GM03348 (cell line): Measurements from ENCODE around the gene GADL1.

Experiments
- DNase-seq: peaks from one replicate; pipeline ENCODE4 v3.0.0; 2012; ENCODE audit warnings: low spot score

Gene GADL1

DNA sequence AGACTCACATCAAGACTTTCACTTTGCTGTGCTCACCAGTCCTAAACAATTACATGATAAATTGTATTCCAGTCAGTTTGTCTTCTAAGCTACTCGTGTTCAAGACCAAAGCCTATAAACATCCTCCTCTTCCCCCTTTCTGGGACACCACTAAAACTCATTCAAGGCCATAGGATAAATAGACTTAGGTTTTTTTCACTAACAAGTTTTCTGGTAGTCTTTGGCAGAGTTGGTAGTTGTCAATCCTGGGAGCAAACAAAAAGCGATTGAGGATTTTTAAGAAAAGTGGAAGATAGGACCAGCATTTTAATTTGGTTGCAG lies 173.2 kb downstream of the GADL1 start:
- DNase-seq = no peak

DNA sequence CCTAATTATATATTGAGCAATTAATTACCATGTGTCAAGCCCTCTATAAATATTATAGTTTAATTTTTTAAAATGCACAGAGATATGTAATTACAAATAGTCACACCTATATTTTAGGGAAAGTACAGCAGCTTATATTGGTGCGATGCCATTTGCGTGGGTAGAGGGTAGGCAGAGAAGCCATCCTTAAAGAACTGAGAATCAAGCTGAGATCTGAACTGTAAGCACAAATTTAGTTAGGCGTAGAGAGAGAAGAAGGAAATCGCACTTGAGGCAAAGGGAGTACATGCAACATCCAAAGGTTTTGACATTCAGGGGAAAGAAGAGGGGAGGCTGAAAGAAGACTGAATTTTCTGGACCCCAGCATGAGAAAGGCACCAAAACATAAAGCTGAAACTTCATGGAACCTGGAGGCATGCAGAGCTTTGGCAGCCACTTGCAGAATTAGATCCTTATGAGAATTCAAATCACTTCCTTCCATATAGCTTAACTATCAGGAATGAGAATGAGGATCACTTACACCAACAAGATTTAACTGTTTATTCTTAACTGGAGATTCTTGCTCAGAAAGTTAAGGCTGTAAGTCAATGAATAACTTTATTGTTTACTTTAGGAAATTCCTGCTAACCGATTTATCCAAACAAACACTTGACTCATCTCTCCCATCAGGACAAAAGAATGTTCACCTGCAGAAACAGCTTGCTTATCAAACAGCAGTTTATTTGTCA lies 173.7 kb downstream of the GADL1 start:
- peak; percentile 15 for DNase-seq

GRCh38 chr3:30719536-30719935 lies 174.9 kb downstream of the GADL1 start:
- DNase-seq = no peak

DNA sequence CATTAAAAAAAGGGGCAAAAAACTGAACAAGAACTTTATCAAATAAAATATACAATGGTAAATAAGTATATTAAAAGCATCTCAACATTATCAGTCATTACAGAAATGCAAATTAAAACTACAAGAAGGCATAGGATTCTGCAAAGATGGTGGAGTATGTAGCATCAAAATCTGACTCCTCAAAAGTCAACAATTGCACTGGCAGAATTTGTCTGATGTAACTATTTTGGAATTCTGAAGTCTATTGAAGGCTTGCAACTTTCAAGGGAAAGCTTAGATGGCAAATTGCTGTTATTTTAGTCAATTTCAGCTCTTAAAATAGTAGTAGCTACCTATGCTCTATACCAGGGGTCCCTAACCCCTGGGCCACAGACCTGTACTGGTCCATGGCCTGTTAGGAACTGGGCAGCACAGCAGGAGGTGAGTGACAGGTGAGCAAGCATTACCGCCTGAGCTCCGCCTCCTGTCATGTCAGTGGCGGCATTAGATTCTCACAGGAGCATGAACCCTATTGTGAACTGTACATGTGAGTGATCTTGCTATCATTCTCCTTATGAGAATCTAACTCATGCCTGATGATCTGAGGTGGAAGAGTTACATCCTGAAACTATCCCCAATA lies 180.5 kb downstream of the GADL1 start:
- no peak for DNase-seq

DNA sequence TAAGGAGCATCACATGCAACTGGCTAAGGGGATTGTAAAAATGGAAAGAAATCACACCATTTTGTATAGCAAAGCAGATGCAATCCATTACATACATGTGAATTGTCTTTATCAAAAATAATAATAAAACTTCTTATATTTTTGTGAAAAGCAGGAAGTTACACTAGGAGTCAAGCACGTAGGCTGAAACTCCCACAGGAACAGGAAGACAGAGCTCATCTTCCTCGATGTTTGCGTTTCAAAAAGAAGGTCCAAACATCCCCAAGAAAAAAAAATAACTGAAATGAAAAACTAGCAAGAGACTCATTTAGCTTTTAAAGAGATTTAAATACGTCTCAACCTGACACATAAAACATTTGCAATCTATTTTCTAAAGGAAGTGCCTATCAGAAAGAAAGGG lies 181.5 kb downstream of the GADL1 start:
- DNase-seq = no peak

DNA sequence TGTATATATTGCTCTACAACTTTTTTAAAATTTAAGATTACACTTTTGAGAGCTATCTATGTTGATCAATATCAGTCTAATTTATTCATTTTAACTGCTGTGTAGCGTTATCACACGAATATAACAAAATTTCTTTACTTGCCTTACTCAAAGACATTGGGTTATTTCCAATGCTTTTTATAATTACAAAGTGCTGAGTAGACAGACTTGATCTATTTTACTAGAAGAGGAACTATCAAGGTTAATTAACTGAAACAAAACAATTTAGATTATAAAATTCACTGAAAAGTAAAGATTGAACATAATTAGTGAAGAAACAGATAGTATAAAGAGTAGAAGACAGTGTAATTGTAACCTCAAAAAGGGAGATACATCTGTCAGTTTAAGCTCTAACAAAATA lies 182.6 kb downstream of the GADL1 start:
- no peak for DNase-seq

- DNase-seq = no peak
These were observed 183.3 kb downstream of the GADL1 start for GRCh38 chr3:30711151-30711550.

DNA sequence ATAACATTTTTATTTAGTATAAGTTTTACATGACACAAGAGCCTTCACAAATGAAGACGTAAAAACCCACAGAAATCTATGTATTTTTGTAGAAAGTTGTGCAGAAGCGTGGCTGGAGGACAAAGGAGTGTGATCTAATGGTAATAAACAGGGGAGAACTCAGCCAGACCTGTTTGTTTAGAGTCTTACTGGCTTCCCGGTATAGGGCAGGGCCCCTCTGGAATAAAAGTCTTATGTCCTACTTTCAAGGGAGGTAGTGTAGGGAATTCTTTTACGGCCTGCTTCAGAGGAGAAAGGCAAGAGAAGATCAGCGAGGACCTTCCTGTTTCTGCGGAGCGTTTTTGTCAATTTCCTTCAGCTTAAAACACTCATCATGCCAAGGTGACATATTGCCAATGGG lies 184.4 kb downstream of the GADL1 start:
- DNase-seq = no peak

DNA sequence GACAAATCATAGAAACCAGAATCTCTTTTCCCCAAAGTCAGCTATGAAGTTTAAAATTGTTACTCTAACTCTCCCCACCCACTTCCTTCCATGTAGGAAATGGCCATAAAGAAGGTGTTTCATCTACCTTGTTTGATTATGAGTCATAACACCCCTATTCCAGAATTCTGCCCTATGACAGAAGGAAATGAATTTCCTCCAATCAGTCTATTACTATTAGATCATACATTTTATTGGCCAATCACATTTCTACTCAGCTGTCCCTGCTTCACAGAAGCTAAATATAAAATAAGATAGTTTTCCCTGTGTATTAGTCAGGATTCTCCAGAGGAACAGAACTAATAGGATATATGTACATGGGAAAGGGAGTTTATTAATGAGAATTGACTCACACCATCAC lies 186.0 kb downstream of the GADL1 start:
- DNase-seq = no peak

DNA sequence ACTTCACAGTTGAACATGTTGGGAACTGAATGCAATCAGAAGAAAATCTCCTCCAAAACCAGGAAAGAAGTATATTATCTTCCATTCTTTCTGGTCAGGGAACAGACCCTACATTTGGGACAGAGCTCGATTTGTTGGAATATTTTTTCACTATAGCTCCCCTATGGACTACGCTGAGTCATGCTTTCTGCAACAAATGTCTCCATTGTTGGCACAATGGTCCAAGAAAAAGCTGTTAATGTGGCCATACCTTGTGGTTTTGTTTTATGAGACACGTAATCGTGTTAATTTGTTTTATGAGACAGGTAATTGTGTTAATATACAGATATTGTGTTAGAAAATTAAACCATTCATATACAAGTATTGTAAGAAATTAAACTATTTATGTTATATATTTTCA lies 186.6 kb downstream of the GADL1 start:
- DNase-seq = no peak

DNA sequence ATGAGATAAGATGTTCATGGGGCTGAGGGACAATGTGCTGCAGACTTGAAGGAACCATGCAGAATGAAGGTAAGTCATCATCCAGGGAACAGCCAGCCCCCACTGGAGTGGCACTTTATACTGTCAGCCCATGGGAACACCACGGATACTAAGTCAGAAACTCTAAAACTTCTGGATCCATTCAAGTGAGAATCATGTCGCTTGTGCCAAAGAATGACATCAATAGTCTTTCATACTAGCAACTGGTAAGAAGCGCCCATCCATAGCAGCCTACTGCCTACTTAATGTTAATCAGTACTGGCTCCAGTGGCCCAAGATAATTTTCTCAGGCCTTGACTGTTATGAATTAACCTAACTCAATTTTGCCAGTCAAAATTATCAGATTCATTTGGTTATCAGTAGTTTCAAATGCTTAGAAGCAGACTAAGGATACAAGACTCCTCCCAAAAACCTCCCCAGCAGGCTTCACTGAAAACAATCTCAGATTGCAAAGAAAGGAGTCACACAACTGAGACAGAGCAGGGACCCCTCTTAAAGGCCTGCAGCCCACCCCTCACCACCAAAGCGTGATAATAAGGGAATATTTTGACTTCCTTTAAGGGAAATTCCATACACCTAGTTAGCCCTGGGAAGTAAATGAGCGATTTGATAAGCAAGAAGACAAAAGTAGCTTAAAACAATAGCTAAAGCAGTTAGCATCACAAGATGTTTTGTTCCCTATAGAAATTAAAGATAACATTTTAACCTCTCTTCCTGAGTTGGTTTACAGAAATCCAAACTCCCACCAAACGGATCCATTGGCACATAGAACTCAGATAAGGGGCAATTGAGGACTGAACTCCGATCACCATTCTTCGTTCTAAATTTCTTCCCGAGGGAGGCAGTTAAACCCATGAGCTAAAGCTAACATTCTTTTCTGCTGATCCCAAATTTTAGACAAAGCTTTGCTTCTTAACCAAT lies 189.2 kb downstream of the GADL1 start:
- DNase-seq = no peak

DNA sequence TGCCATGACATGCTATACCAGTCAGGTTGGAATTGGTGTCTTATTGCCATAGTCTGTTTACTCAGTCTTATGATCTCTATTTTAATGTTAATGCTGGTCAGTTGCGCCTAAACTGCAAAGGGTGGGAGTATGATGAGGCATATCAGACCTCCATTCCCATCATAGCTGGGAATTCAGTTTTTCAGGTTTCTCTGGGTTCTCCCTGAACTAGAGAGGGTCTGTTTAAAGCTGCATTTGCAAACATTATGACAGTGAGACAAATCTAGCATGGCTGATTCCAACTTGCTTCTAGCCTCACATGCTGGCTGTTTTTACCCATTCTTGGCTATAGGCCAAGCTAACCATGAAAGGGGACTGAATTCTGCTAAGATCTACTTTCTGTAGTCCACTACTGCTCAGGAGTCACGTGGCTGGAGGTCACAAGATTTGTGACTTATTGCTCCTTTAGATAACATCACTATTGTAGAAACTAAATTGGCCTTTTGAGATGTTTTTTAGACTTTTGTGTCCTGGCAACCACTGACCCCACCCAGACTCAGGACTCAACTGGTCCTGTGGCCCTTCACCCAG lies 191.5 kb downstream of the GADL1 start:
- no peak for DNase-seq

GRCh38 chr3:30702038-30702827 lies 192.2 kb downstream of the GADL1 start:
- no peak for DNase-seq

GRCh38 chr3:30700702-30701321 lies 193.6 kb downstream of the GADL1 start:
- DNase-seq = no peak

DNA sequence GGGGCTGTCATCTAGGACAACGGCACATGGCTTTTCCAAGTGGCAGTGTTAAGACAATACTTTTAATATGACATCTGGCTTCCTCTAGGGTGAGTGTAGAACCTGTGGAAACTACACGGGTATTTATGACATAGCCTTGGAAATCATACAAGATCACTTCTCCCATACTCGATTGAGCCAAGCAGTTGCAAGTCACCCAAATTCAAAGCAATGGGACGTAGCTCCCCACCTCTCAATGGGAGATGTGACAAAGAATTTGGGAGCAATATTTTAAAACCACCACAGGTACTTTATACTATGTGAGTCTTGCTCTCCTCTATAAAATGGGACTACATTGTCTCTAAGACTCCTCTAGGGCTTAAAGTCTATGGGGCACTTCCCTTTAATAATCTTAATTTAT lies 194.5 kb downstream of the GADL1 start:
- no peak for DNase-seq

- DNase-seq = no peak
These were observed 195.9 kb downstream of the GADL1 start for GRCh38 chr3:30698549-30698948.

GRCh38 chr3:30696896-30697295 lies 197.6 kb downstream of the GADL1 start:
- no peak for DNase-seq

DNA sequence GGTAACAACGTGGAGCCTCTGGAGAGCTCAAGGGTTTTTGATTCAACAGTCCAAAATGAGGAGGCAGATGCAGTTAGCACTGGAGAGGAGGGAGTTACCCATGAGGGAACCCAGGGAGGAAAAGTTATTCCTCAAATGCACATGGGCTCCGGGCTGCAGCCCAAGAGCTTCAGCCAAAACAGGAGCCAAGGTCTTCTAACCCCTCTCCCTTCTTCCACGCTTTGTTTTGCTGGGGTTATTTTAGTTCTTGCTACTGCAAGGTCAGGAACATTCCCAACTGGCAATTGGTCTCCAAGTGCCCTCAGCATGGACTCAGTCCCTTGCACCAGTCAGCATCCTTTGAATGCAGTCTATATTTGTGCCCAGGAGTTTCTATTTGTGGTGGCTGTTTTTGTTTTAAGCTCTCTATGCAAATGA lies 198.1 kb downstream of the GADL1 start:
- DNase-seq = no peak

GRCh38 chr3:30695302-30696061 lies 199.0 kb downstream of the GADL1 start:
- no peak for DNase-seq

GRCh38 chr3:30694668-30695067 lies 199.8 kb downstream of the GADL1 start:
- no peak for DNase-seq

- no peak for DNase-seq
These were observed 200.3 kb downstream of the GADL1 start for GRCh38 chr3:30694148-30694547.
